Posterior cingulate gyrus (tissue), 11 donors: ENCODE data around the gene TH.
"Not testable (repeated sequence)": the region's sequence is repeated elsewhere in the genome, so short reads cannot be mapped to it uniquely, and the experiment has no call there.

Source experiments
- DNase-seq, 10 donors: peaks; one replicate each; pipeline versions ENCODE4 v3.0.0 to v3.0.0-alpha.2; 2020 to 2021; ENCODE audit warnings: mixed read lengths in 3 of 10
- intact Hi-C: fragments of 100-400 bp; cut with DNase I; formaldehyde crosslinking; loops from one replicate; pipeline ENCODE4 v1.15.1; 2023

TH gene

DNA sequence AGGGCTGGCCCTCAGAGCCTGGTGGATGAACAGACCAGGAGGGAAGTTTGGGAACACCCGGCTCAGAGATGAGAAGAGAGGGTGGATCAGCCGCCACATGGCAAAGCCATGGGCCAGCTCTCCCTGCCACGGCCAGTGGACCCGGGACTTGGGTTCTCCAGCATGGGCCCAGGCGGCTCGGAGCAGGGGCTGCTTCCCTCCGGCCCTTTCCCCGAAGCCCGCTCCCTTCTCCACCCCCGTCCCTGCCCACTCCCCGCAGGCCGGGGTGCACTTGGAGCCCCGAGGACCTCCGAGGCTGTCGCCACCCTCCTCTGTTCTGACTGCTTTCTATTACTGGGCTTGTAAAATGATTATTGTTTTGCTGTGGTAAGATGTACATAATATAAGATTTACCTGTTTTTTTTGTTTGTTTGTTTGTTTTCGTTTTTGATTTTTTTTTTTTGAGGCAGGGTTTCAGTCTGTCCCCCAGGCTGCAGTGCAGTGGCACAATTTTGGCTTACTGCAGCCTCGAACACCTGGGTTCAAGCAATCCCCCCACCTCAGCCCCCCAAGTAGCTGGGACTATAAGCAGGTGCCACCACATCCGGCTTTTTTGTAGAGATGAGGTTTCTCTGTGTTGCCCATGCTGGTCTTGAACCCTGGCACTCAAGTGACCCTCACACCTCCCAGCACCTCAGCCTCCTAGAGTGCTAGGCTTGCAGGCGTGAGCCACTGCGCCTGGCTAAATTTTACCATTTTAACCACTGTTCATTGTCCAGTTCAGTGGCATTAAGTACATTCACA is 11.3 kb upstream of the TH start:
- DNase-seq: no peak
- intact Hi-C loops: no loop called here

DNA sequence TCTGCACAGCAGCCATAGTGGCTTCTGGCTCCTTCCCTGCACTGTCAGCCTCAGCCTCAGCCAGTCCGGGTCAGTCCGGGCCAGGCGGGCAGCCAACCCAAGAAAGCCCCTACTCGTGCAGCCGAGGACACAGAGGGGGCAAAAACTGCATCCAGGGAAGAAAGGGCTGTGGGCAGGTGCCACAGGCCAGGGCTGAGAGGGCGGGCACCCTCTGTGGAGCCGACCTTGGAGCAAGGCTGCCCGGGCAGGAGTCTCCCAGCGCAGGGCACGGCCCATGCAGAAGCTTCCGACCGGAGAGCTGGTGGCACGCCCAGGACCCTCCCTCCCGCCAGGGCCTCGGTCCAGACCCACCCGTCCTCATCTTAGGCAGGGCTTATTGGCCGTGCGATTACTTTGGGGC is 10.5 kb upstream of the TH start:
- no peak for DNase-seq
- intact Hi-C loops: no loop called here

DNA sequence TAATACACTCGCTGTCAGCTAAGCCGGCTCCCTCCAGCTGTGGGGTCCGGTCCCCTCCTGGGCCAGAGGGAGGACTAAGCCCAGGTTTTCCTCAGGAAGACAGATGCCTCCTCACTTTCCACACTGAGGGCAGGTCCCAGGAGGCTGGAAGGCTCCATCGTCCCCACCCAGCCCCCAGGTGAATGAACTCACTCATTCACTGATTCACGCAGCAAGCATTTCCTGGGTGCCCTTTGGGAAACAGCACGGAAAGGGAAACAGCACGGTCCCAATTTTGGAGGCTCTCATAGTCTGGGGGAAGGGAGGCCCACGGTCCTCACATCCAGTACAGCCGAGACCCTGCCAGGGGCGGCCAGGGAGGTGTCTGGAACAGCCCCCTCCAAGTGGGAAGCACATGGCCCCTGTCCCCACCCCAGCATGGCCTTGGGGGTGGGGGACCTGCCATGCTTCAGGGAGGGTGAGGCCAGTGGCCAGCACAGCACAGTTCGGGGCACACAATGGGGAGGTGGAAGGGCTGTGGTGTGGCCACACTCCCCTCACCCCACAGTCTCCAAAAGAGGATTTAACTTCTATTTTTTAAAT is 9.3 kb upstream of the TH start:
- intact Hi-C loops: no loop called here
- DNase-seq: no peak

DNA sequence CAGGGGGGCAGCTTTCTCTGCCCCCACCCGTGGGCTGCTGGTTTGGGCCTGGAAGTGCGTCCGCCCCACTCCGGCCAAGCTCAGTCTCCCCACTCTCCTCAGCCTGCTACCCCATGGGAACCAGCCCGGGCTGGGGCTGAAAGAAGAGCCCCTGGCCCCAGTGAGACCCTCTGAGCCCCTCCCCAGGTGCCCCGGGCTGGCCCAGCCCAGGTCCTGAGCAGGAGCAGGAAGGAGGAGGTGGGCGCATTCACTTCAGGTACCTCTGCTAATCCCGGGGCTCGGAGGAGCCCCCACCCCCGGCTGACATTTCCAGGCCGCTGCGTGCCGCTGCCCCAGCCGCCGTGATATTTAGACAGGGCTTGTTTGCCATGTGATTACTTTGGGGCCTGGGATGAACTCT is 8.7 kb upstream of the TH start:
- DNase-seq: no peak

DNA sequence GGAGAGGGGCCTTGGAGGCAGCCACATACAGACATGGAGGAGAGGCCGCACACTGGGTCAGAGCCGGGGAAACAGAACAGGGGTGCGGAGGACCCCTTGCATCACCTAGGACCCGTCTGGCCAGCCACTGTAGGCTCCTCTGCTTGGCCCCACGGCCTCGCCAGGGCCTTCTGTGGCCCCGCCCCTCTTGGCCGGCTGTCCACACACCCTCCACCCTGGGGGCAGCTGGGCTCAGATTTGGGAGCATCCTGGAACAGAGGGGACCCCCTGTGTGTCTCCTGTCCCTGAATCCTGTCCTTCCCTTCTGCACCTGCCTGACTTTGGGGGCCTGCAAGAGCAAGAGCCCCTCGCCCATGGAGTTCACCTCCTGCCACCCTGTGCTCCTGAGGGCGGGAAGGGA is 7.9 kb upstream of the TH start:
- intact Hi-C loops: no loop called here
- DNase-seq: no peak

More for the DNA sequence above, 8.7 kb upstream of the TH start:
- intact Hi-C loops: no loop called here

DNA sequence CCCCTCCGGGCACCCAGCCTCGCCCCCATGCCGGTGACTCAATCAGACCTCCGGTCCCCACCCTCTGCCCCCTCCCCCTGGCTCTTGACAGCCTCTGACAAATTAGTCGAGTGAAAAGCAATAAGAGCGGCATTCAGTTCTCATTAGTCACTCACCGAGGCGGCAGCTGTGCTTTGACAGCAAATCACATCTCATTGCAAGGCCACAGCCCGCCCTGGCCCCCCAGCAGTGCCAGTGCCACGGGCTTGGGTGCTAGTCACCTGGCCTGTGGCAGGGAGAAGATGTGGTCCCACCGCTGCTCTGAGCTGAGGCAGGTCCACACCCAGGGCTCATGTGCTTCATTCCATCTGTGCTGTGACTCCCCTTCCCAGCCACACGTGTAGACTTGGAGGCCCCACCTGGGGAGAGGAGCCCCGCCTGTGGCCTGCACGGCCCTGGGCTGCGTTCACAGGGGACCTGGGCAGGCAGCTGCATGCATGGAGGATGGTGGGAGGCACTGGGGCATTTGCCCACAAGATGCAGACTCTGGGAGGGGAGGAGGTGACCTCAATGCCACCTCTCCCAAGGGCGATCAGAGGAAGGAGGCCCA is 7.4 kb upstream of the TH start:
- no peak for DNase-seq
- intact Hi-C loops: no loop called here

DNA sequence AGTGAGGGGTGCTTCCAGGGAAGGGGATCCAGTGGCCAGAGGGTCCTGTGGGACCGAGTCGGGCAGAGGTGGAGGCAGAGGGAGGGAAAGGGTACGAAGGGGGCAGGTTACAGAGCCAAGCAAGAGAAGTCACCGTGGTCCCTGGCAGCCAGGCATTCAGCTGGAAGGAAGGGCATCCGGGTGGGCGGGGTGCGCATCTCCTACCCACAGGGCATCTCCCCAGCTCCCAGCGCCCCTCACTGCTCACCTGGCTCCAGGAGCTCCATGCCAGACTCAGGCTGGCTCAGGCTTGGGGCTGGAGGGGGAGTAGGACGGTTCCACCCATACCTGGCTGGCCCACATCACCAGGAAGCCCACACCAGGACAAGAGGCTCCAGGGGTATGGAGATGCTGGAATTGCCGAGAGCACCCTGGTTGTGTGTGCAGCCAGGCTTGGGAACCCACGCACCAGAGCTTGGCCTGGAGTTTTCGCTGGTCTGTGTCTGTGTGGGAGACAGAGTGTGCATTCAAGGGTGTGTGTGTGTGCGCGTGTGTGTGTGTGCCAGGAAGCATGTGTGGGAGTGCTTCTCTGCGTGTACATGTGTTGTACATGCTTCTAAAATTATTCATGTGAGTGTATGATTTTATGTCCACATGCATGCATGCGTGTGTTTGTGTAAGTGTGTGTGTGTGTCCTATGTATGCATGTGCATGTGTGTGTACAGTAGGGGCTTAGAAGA is 6.6 kb upstream of the TH start:
- DNase-seq, intact Hi-C loops: not testable (repeated sequence)

DNA sequence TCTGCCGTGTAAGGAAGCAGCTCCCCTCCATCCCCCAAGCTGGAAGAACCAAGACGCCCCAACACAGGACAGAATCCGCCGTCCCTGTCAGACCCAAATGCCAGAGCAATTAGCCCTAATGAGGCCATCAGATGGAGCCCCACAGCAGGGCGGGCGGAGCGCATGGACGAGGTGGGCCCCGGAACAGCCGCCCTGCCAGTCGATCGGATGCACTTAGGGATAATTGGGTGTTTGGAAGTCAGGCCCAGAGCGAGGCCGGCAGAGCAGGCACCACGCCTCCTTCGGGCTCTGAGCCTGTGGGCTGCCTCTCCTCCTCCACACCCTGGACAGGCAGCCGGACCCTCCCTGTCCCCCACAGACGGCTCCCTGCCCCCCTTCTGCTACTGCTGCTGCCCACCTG is 5.5 kb upstream of the TH start:
- DNase-seq: no peak
- intact Hi-C loops: no loop called here

DNA sequence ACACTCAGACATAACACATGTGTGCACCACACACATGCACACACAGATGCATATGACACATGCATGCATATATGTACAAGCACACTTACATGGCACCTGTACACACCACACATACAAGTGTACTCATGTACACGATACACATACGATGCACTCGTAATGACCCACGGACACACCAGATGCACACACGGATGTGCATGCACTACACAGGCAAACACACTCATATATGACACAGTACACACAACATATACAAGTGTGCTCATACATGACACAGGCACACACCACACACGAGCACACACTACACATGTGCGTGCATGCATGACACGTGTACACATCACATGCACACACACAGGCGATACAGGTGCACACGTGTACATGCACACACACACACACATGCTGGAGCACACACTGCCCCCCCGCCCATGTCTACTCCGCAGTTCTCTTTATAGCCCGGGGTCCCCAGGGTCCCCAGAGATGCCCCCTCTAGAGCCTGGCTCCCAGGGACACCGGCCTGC is 4.8 kb upstream of the TH start:
- no peak for DNase-seq
- intact Hi-C loops: no loop called here

DNA sequence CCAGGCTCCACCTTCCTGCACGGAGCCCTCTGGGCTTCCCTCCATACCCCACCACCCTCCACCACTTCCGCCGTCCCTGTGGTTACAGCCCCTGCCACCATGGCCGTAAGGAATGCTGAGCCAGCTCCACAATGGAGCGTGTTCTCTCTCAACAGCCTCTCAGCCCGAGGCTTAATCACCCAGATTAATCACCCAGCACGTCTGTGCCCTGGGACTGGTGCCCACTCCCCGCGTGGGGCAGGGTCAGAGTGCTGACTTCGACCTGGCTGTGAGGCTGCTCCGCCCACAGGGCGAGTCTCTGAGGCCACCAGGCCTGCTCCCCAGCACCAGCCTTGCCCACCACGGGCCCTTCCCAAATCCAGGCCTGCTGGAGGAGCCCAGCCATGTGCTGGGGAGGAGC is 4.0 kb upstream of the TH start:
- intact Hi-C loops: no loop called here
- no peak for DNase-seq

DNA sequence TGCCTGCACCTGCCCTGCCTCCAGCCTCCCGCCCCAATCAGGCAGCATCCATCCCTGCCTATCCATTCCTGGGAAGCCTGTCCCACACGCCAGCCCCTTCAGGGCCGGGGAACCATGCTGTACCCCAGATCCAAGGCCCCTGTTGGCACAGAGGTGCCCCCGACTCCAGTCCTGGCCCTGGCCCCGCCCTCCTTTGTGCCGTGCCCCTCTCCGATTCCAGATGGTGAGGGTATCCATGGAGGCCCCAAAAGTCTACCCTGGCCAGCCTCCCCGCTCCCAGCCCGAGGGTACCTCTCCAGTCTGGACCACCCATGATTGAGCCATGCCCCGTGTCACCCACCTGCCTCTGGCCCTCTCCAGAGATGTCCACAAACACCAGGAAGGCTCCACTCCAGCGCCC is 2.7 kb upstream of the TH start:
- intact Hi-C loops: no loop called here
- DNase-seq: no peak

DNA sequence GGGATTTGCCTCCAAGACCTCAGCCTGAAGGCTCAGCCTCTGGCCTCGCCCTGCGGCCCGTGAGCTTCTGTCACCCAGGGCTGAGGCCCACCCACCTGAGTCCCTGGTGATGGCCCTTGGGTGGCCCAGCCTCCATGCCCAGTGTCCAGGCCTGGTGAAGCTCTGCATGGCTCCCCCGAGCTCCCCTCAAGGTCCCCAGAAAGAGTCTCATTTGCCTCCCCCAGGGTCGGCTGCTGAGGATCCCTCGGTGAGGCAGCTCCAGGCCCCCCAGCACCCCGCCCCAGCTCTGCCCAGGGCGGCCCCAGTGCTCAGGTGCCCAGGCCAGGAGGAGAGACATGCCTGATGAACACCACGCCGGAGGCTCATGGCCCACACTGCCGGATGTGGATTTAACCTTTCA is 2.1 kb upstream of the TH start:
- intact Hi-C loops: no loop called here
- no peak for DNase-seq

DNA sequence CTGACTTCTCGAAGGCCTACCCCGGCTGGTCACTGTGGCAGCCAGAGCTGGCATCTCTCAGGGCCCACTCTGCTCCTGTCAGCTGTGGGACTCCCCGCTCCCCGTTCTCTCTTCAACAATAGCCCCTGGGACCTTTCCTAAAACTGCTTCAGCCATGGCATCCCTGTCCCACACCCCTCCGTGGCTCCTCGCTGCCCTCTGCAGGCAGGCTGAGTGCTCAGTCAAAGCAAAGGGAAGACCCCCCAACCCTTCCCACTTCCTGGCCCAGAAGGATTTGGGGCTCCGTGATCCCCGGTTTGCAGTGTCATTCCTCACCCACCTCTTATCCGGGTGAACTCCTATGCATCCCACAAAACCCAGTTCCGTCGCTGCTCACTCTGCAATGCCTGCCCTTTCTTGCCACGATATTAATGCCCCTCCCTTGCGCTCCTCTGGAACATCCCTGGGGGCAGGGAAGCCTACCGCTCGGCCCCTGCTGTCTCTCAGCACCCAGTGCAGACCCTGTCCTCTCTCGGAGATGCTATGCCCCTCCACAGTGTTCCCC is 1.6 kb upstream of the TH start:
- no peak for DNase-seq
- intact Hi-C loops: no loop called here

DNA sequence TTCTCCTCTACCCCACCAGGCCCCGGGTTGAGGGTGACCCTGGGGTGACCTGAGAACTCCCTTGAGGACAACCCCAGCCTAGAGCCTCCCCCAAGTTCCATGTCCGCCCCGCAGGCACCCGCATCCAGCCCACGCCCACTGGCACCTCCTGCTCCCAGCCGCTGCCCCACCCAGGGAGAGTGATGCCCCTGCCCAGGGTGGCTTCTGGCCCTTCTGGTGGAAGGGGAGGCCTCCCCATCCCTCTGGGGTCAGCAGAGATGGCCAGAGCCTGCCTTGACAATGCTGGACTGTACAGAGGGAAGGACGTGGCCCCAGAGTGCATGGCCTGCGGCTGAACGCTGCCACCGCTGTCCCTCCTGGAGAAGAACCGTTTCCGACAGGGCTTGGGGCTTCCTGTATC is 1.1 kb upstream of the TH start:
- intact Hi-C loops: no loop called here
- no peak for DNase-seq

DNA sequence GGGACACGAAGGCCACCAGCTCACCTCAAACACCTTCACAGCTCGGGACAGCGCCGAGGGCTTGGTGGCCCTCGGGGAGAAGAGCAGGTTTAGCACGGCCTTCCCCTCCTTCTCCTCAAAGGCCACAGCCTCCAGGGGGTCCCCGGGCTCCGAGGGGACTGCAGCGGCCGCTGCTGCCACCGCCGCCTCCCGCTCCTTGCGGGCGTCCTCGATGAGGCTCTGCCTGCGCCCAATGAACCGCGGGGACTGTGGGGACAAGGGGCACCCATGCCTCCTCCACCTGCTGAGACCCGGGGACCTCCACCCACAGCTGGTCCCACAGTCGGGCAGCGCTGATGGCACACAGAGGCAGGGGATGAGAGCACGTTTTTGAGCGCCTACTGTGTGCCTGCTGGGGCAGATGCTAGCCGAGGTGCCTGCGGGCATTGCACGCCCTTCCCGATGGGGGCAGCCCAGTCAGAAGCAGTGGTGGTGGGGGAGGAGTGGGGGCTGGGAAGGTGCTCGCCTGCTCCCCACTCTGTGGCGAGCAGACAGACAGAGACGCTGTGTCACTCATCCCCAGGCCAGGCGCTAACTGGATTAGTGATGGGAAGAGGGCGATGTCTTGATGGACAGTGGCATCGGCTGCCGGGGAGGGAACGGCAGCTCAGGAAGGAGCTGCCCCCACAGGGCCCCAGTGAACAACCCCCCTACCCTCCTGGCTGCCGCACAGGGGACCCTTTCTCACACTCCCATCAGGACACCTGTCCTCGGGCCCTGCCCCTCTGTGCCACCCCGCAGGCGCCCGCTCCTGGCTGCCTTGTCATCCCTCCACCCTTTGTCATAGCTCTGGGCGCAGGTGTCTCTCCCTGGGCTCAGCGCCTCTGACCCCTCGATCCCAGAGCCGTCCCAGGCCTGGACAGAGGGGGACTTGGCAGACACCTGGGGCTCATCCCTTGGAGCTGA is 1.7 kb downstream of the TH start:
- intact Hi-C loops: no loop called here
- no peak for DNase-seq

DNA sequence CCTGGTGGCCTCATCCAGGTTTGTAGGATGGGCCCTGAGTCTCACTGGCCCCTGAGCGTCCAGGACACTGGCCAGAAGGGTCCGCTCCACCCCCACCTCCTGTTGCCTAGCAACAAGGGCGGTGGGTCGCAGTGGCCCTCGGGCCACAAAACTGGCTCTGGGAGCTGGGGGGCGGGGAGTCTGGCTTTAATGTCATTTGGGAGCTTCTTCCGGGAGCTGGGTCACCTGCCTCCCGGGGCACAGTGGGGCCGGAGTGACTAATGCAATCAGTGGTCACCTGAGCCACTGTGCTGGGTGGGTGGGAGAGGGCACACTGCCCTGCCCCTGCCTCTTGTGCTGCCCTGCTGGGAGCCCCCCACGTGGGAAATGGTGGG is 2.6 kb downstream of the TH start:
- DNase-seq: no peak

DNA sequence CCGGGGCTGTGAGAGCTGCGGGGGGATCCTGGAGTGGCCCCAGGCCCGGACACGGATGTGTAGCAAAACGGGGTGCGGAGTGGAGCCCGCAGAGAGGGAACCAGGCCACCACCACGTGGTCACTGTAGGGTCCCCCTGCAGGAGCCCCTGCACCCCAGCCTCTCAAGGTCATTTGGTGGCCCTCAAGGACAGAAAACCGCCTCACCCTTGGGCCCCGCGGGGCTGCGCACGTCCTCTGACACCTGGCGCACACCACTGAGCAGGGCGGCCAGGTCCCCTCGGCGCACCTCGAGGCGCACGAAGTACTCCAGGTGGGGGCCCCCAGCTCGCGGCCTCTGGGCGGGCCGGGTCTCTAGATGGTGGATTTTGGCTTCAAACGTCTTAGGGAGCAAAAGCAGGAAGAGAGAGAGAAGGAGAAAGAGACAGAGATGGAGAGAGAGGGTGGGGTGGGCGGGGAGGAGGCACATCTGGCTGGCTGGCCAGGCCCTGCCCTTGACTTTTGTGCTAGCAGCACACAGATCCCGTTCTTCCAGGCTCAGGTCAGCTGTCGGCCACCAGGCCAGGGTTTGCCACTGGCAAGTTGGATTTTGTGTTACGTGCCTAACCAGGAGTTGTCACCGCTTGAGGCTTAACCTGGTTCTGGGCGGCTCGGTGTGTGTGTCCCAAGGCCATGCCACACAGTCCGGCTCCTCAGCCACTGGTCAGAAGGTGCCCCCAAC is 3.2 kb downstream of the TH start:
- no peak for DNase-seq
- intact Hi-C loops: no loop called here

More for the DNA sequence above, 2.6 kb downstream of the TH start:
- intact Hi-C loops: no loop called here

DNA sequence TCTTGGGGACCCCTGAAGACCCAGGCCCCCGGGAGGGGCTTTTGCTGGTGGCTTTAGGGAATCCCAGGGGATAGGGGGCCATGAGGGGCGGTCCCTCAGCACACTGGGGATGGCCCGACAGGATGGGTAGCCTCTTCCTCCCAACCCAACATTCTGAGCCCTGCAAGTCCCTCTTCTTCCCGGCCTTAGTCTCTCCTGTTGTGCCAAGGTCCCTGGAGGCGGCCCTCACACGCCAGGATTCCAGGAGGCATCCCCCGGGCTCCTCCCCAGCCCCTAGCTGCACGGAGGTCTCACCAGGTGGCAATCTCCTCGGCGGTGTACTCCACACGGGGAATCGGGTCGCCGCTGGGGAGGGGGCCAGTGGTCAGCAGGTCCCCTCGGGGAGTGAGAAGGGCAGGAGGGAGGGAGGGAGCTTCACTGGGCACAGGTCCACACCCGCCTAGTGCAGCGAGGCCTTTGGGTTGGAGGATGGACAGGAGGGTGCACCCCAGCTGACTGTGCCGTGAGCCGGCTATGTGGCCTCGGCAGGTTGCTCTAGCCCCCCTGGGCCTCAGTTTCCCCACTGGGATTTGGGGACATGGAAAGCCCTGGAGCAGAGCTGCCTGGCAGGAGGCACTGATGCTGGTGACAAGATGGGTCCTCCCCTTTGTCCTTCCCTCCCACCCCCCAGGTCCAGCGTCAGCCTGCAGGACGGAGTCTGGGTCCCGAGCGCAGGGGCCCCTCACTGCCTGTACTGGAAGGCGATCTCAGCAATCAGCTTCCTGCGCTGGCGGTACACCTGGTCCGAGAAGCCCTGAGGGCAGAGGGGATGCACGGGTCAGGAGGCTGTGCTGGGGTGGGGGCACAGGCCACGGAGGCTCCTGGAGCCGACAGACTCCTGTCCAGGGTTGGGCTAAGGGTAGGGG is 4.2 kb downstream of the TH start:
- no peak for DNase-seq
- intact Hi-C loops: no loop called here
